Stimulated activated CD8-positive, alpha-beta memory T cell treated with anti-CD3 and anti-CD28 coated beads, Interleukin-15, amount 100 ng/mL, for 48 hours (primary cell): Measurements from ENCODE around the gene OR1S2.
"Not testable (repeated sequence)": the region's sequence is repeated elsewhere in the genome, so short reads cannot be mapped to it uniquely, and the experiment has no call there.

Experiments
- DNase-seq, 2 donors: peaks; one replicate each; pipeline ENCODE4 v3.0.0-alpha.2; 2020; ENCODE audit warnings: low read depth in 2 of 2

Gene OR1S2, protein sequence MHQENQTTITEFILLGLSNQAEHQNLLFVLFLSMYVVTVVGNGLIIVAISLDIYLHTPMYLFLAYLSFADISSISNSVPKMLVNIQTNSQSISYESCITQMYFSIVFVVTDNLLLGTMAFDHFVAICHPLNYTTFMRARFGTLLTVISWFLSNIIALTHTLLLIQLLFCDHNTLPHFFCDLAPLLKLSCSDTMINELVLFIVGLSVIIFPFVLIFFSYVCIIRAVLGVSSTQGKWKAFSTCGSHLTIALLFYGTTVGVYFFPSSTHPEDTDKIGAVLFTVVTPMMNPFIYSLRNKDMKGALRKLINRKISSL

DNA sequence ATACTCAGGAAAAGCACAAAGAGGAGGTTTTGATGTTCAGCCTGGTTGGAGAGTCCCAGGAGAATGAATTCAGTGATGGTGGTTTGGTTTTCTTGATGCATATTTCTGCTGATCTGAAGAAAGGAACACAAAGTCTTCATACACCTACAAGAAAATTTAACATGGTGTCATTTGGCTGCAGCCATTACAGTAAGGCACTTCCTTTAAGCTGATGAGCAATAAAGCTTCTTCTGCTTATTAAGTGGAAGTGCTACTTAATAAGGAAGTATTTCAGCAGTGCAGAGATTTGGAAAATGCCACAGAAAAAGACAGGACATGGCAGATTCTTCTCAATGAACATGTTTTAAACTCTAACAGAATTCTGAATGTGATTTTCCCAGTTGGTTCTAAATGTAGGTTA is at the start of gene OR1S2:
Gene OR1S2 (minus strand): TSS at position 101 of the 400 bp plus-strand sequence. CDS start 0 bp downstream, at position 101.
- no peak for DNase-seq

GRCh38 chr11:58243954-58244353 is 40.0 kb upstream of the OR1S2 start:
- DNase-seq, result no peak

DNA sequence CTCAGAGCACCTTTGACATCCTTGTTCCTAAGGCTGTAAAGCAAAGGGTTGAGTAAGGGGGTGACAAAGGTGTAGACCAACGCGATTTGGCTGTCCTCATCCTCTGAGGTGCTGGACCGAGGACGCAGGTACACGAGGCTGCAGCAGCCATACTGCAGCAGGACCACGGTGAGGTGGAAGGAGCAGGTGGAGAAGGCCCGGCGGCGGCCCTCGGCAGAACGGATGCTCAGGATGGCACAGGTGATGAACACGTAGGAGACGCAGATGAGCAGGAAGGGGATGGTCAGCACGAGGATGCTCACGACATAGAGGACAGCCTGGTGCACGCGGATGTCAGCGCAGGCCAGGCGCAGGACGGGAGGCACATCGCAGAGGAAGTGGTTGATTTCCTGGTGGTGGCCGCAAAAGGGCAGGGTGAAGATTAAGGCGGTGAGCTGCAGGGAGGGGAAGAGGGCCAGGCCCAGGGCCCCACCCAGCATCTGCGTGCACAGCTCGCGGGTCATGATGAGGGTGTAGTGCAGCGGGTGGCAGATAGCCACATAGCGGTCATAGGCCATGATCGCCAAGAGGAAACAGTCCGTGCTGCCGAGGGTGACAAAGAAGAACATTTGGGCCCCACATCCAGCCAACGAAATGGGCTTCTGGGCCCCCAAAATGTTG is 24.1 kb upstream of the OR1S2 start:
- DNase-seq, result no peak

DNA sequence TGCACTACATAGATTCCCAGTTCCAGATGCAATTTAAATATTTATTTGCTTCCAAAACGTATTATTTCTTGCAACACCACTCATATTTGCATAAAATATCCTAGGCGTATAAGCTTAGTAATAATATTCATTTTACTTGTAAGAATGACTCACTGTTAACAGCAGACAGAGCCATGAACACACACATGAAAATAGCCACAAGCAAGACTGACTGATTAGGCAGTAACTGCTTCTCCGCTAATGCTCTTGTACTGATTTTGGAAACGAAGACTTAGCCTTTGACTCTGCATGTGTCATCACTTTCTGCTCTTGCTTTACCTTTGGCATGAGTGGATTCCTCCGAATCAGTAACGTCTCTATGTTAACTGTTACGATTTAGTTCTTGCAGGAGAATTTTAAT is 18.8 kb upstream of the OR1S2 start:
- no peak for DNase-seq

DNA sequence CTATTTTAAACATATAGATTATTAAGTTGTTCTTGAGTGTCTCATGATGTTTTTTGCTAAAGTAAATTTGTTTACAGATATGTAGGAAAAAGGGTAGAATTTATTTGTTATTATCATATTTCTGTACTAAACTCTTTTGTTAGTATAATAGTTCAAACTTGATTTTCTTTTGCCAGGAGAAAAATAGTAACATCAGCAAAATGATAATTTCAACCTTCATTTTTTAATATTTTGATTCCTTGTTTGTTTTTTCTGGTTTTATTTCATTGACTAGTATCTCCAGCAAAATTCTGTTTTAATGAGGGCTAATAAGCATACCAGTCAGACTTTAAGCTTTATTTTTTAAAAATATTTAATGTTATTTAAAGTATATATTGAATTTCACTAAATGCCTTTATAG is 12.5 kb upstream of the OR1S2 start:
- no peak for DNase-seq

GRCh38 chr11:58212420-58212819 is 8.5 kb upstream of the OR1S2 start, which contains the start of gene OR1S1:
OR1S1 (plus strand) TSS chr11:58212720.
- not testable (repeated sequence) for DNase-seq

DNA sequence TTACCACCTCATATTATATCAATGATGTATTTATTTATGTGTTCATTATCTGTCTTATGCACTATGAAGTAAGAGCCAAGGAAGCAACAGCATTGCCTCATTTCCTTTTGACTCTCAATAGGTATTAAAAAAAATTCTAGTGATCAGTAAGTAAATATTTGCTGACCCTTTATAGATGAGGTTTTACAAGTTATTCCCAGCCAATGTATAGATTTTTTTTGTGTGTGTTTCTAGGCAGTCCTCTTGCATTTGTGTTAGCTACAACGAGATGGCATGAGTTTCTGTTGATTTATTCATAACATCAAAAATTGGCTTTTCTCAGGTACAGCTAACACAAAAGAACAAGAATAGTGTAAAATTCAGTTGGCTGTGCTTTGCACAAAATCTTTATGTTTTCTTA is 4.7 kb downstream of the OR1S2 start:
- no peak for DNase-seq

DNA sequence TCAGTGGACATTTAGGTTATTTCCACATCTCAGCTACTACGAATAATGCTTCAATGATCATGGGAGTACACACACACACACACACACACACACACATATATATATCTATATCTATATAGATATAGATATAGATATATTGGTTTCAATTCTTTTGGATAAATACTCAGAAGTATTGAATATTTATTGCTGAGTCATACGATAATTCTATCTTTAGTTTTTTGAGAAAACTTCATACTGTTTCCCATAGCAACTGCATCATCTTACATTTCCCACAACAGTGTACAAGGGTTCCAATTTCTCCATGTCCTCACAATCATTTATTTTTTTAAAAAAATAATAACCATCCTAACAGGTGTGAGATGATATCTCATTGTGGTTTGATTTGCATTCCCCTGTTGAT is 8.0 kb downstream of the OR1S2 start:
- DNase-seq, result no peak

GRCh38 chr11:58193391-58193790 is 10.6 kb downstream of the OR1S2 start:
- DNase-seq, result no peak

GRCh38 chr11:58192229-58192628 is 11.7 kb downstream of the OR1S2 start:
- no peak for DNase-seq

- no peak for DNase-seq
These were observed 15.2 kb downstream of the OR1S2 start, which contains the start of gene OR9Q2 for GRCh38 chr11:58188770-58189169. OR9Q2 (plus strand) TSS chr11:58189070; CDS start chr11:58190491, 1,421 bp downstream.

GRCh38 chr11:58186938-58187337 is 17.0 kb downstream of the OR1S2 start:
- no peak for DNase-seq

DNA sequence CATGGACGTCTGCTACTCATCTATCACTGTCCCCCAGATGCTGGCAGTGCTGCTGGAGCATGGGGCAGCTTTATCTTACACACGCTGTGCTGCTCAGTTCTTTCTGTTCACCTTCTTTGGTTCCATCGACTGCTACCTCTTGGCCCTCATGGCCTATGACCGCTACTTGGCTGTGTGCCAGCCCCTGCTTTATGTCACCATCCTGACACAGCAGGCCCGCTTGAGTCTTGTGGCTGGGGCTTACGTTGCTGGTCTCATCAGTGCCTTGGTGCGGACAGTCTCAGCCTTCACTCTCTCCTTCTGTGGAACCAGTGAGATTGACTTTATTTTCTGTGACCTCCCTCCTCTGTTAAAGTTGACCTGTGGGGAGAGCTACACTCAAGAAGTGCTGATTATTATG is 24.3 kb downstream of the OR1S2 start:
- no peak for DNase-seq

GRCh38 chr11:58178444-58178843 is 25.5 kb downstream of the OR1S2 start:
- DNase-seq, result no peak

DNA sequence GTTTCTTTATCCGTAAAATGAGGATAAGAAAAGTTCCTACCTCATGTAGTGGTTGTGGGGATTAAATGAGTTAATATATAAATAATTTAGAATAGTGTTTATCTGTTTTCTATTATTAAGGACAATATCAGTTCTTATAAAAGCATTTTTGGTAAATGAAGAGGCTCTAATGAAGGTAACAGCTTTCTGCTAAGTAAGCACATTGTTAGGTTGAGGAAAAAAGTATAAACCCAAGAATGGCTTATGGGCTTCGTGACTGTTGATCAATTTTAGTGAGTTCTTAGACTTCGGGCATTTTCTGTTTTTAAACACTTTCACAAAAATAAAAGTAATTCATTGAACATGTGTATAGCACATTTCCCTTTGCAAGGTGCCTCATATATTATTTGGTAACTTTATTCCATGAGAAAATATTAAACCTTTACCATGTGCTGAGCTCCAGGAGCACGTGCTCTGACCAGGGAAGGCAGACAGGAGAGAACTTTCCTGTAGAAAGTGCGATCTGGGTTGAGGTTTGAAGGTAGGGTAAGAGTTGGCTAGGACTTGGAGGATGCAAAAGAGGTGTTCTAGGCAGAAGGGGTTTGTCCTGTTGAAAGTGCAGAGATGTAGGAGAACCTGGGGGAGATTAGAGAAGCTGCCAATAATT is 26.4 kb downstream of the OR1S2 start:
- DNase-seq, result no peak

DNA sequence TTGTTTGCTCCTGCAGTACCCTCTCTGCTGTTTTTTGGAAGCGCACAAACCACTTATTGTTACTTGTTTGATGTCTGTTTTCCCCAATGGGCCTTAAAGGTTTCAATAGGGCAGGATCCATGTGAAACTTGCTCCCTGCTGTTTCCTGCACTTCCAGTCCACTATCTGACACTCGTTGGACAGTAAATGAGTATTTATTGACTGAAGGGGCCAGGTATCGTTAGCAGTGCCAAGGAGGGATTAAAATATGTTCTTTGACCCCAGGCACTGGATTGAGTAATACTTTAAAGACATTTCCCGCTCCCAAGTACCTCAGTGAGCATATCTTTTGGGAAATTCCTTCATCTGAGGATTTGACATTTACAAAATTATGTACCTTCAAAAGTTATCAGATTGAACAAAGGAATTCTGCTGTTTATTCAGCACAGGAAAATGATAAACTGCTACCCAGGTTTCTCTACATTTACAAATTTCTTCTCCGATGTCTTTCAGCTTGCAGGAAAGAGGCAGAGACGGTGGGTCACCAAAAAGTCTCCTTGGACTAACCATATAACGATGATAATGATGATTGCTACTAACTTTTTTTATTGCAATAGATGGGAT is 38.3 kb downstream of the OR1S2 start:
- DNase-seq, result no peak

- DNase-seq, result no peak
These were observed 39.0 kb downstream of the OR1S2 start for GRCh38 chr11:58164990-58165389.

- DNase-seq, result no peak
These were observed 39.6 kb downstream of the OR1S2 start for GRCh38 chr11:58164389-58164788.
